ENCODE data around the gene ZNF532. TPM values are rescaled to one million over a fixed set of nuclear protein-coding genes. Genes with fewer than 3 reads are reported as not detected.

ZNF532 gene
- total and polyA plus RNA-seq, 9 of the 15 experiments (the other 6 are each of a cell fraction or from before 2014, with no cell fraction given): 0.42 TPM; not detected in 8

DNA sequence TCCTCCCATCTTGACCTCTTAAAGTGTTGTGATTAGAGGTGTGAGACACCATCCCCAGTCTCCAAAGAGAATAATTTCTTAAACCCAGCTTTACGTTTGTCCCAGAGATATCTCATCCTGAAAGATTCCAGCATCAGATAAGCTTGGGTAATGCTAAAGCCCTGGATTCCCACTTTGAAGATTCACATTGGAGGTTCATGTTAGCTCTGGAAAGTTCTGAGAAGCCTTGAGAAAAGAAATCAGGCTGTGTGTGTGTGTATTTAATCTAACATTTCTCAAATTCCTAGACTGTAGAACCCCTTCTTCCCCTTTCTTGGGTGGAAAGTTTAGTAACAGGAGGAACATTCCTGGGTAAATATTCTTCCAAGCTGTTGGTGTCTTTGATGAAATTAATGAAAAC lies 18.0 kb downstream of the ZNF532 start (continued):
- TF ChIP-seq, protein P1, sequence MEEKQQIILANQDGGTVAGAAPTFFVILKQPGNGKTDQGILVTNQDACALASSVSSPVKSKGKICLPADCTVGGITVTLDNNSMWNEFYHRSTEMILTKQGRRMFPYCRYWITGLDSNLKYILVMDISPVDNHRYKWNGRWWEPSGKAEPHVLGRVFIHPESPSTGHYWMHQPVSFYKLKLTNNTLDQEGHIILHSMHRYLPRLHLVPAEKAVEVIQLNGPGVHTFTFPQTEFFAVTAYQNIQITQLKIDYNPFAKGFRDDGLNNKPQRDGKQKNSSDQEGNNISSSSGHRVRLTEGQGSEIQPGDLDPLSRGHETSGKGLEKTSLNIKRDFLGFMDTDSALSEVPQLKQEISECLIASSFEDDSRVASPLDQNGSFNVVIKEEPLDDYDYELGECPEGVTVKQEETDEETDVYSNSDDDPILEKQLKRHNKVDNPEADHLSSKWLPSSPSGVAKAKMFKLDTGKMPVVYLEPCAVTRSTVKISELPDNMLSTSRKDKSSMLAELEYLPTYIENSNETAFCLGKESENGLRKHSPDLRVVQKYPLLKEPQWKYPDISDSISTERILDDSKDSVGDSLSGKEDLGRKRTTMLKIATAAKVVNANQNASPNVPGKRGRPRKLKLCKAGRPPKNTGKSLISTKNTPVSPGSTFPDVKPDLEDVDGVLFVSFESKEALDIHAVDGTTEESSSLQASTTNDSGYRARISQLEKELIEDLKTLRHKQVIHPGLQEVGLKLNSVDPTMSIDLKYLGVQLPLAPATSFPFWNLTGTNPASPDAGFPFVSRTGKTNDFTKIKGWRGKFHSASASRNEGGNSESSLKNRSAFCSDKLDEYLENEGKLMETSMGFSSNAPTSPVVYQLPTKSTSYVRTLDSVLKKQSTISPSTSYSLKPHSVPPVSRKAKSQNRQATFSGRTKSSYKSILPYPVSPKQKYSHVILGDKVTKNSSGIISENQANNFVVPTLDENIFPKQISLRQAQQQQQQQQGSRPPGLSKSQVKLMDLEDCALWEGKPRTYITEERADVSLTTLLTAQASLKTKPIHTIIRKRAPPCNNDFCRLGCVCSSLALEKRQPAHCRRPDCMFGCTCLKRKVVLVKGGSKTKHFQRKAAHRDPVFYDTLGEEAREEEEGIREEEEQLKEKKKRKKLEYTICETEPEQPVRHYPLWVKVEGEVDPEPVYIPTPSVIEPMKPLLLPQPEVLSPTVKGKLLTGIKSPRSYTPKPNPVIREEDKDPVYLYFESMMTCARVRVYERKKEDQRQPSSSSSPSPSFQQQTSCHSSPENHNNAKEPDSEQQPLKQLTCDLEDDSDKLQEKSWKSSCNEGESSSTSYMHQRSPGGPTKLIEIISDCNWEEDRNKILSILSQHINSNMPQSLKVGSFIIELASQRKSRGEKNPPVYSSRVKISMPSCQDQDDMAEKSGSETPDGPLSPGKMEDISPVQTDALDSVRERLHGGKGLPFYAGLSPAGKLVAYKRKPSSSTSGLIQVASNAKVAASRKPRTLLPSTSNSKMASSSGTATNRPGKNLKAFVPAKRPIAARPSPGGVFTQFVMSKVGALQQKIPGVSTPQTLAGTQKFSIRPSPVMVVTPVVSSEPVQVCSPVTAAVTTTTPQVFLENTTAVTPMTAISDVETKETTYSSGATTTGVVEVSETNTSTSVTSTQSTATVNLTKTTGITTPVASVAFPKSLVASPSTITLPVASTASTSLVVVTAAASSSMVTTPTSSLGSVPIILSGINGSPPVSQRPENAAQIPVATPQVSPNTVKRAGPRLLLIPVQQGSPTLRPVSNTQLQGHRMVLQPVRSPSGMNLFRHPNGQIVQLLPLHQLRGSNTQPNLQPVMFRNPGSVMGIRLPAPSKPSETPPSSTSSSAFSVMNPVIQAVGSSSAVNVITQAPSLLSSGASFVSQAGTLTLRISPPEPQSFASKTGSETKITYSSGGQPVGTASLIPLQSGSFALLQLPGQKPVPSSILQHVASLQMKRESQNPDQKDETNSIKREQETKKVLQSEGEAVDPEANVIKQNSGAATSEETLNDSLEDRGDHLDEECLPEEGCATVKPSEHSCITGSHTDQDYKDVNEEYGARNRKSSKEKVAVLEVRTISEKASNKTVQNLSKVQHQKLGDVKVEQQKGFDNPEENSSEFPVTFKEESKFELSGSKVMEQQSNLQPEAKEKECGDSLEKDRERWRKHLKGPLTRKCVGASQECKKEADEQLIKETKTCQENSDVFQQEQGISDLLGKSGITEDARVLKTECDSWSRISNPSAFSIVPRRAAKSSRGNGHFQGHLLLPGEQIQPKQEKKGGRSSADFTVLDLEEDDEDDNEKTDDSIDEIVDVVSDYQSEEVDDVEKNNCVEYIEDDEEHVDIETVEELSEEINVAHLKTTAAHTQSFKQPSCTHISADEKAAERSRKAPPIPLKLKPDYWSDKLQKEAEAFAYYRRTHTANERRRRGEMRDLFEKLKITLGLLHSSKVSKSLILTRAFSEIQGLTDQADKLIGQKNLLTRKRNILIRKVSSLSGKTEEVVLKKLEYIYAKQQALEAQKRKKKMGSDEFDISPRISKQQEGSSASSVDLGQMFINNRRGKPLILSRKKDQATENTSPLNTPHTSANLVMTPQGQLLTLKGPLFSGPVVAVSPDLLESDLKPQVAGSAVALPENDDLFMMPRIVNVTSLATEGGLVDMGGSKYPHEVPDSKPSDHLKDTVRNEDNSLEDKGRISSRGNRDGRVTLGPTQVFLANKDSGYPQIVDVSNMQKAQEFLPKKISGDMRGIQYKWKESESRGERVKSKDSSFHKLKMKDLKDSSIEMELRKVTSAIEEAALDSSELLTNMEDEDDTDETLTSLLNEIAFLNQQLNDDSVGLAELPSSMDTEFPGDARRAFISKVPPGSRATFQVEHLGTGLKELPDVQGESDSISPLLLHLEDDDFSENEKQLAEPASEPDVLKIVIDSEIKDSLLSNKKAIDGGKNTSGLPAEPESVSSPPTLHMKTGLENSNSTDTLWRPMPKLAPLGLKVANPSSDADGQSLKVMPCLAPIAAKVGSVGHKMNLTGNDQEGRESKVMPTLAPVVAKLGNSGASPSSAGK (IDR thresholded peaks at IDR 0.05): no peak
- TF ChIP-seq NFIX (CRISPR knock-in tag; IDR thresholded peaks at IDR 0.05; ENCODE audit: low read depth) (no peak), GATAD2A (IDR thresholded peaks at IDR 0.05) (no peak), ZNF274 (IDR thresholded peaks at IDR 0.05; ENCODE audit: borderline replicate concordance, low read depth, low read length) (no peak), KAT2B (IDR thresholded peaks at IDR 0.05; ENCODE audit: low read depth, low read length) (no peak), ZNF780A (CRISPR knock-in tag; IDR thresholded peaks at IDR 0.05) (no peak), ZZZ3 (IDR thresholded peaks at IDR 0.05) (no peak)
- TF ChIP-seq, protein P2, sequence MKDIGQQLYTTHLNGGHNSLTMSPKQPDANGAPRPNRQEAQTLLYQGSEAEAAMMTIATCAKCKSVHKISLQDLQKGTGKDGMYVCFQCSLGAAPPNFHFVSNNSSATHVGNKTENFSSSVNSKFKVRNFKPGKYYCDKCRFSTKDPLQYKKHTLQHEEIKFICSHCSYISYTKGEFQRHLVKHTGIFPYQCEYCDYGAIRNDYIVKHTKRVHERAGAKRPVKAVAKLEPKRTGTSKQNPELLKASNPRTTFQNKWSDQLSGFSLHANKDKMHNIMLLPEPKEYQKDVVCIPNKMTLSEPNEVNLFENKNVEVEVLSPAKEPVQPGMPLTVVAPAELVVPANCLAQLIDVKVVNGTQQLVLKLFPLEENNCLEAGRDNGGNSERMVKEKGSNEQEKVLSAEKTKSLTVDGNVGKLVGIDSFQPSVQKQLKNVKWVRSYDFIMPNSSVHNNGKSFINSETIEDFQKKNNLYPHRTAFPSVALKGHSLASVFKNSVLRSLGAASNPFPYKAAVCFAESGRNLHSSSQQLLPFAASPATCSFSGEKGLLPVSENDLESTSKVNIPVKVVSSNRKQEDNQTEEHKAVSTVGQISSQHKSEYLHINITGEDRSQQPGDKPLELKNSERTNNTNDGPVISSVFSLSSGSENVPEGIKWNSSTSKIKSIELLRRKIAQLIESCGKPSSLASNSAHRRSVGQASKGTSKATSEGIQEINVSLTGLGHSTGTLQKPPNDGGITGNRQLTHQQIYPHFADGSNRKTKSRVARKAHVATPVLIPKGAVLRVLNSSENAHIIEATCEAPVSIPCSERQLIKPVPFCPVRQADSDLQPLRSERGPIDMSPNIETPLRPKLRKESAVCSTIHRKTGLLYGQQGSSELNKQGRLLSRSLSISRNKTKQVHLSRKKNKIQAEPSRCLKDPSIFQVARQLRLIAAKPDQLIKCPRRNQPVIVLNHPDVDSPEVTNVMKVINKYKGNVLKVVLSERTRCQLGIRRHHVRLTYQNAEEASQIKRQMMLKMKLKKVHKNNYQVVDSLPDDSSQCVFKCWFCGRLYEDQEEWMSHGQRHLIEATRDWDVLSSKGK (CRISPR knock-in tag; IDR thresholded peaks at IDR 0.05): no peak
- TF ChIP-seq, protein P3, sequence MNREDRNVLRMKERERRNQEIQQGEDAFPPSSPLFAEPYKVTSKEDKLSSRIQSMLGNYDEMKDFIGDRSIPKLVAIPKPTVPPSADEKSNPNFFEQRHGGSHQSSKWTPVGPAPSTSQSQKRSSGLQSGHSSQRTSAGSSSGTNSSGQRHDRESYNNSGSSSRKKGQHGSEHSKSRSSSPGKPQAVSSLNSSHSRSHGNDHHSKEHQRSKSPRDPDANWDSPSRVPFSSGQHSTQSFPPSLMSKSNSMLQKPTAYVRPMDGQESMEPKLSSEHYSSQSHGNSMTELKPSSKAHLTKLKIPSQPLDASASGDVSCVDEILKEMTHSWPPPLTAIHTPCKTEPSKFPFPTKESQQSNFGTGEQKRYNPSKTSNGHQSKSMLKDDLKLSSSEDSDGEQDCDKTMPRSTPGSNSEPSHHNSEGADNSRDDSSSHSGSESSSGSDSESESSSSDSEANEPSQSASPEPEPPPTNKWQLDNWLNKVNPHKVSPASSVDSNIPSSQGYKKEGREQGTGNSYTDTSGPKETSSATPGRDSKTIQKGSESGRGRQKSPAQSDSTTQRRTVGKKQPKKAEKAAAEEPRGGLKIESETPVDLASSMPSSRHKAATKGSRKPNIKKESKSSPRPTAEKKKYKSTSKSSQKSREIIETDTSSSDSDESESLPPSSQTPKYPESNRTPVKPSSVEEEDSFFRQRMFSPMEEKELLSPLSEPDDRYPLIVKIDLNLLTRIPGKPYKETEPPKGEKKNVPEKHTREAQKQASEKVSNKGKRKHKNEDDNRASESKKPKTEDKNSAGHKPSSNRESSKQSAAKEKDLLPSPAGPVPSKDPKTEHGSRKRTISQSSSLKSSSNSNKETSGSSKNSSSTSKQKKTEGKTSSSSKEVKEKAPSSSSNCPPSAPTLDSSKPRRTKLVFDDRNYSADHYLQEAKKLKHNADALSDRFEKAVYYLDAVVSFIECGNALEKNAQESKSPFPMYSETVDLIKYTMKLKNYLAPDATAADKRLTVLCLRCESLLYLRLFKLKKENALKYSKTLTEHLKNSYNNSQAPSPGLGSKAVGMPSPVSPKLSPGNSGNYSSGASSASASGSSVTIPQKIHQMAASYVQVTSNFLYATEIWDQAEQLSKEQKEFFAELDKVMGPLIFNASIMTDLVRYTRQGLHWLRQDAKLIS (CRISPR knock-in tag; IDR thresholded peaks at IDR 0.05): no peak
